ENCODE measurements around the gene L1TD1. TPM values are rescaled to one million over a fixed set of nuclear protein-coding genes. Genes with fewer than 3 reads are reported as not detected.
"Not testable (repeated sequence)": the region's sequence is repeated elsewhere in the genome, so short reads cannot be mapped to it uniquely, and the experiment has no call there.

The L1TD1 gene
- total RNA-seq, 1 donor from 2014 or later: 0.09 TPM

DNA sequence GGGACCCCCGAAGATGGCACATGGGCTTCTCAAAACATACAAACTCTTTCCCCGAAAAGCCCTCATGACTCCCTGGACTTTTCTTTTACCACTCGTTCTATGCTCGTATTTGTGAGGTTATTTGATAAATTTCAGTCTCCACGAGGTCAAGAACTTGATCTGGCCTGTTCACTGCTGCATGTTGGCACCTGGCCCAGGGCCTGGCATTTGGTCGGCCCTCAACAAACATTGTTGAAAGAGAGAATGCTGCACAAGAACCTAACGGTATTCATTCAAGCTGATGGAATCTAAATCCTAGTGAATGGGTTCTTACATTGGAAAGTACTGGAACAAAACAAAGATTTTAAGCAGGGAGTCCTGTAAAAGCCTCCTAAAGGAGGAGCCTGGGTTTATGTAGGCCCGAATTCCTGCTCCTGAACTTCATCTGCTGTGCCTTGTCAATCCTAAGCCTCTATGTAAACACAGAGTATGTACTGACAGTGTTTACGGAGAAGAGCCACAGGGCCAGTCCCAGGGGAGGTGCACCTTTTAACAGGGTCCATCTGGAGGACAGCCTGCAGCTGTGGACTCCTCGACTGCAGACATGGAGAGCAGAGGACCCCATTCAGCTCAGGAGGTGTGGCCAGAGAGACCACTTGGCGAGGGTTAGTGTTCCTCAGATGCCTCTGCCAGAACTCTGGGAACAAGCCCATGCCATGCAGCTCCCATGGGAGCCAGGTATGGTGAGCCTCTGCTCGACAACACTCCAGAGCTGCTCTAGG, 46.9 kb downstream of the L1TD1 start:
- intact Hi-C loops (cut with micrococcal nuclease): no loop called here
- Mint-ChIP-seq H3K36me3 (ENCODE audit: low read depth) (no peaks in the 10 kb centered on the region), H3K27ac (no peak overlapping the region), H3K4me1 (no peaks in the 10 kb centered on the region), H3K9me3 (no peaks in the 10 kb centered on the region), H3K4me3 (no peak overlapping the region), H3K27me3 (no peaks in the 10 kb centered on the region)
- ChIA-PET CTCF (no interaction called here), POLR2A (no interaction called here)
- ATAC-seq (ENCODE audit: low read depth): no peak
- DNase-seq: no peak
- TF ChIP-seq, protein P1, sequence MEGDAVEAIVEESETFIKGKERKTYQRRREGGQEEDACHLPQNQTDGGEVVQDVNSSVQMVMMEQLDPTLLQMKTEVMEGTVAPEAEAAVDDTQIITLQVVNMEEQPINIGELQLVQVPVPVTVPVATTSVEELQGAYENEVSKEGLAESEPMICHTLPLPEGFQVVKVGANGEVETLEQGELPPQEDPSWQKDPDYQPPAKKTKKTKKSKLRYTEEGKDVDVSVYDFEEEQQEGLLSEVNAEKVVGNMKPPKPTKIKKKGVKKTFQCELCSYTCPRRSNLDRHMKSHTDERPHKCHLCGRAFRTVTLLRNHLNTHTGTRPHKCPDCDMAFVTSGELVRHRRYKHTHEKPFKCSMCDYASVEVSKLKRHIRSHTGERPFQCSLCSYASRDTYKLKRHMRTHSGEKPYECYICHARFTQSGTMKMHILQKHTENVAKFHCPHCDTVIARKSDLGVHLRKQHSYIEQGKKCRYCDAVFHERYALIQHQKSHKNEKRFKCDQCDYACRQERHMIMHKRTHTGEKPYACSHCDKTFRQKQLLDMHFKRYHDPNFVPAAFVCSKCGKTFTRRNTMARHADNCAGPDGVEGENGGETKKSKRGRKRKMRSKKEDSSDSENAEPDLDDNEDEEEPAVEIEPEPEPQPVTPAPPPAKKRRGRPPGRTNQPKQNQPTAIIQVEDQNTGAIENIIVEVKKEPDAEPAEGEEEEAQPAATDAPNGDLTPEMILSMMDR (IDR thresholded peaks at IDR 0.05): no peak

DNA sequence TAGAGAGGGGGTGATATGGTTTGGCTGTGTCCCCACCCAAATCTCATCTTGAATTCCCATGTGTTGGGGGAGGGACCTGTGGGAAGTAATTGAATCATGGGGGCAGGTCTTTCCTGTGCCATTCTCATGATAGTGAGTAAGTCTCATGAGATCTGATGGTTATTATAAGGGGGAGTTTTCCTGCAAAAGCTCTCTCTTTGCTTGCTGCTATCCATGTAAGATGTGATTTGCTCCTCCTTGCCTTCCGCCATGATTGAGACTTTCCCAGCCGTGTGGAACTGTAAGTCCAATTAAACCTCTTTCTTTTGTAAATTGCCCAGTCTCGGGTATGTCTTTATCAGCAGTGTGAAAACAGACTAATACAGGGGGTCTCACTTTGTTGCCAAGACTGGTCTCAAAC, 49.7 kb downstream of the L1TD1 start:
- ATAC-seq (ENCODE audit: low read depth); H3K9me3 Mint-ChIP-seq; H3K27ac Mint-ChIP-seq; POLR2A ChIA-PET; H3K36me3 Mint-ChIP-seq (ENCODE audit: low read depth); H3K4me1 Mint-ChIP-seq; H3K4me3 Mint-ChIP-seq; H3K27me3 Mint-ChIP-seq; intact Hi-C loops (cut with micrococcal nuclease); DNase-seq; CTCF ChIA-PET: not testable (repeated sequence)

DNA sequence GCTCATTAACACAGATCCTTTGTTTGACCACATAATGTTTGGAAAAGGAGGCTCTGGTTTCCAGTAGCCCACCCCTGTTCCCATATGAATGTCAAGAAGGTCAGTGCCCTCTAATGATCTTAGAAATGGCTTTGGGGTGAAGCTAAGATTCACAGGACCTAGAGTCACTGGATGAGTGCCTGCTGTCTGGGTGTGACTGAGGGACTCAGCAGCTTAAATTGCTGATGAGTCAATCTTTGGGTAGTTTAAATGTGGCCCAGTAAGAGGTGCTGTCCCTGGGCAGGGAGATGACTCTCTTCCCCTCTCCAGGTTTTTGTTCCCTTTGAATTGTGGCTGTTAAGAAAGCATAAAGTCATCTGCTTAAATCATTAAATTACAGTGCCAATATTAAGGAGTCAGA, 50.6 kb downstream of the L1TD1 start:
- ATAC-seq (ENCODE audit: low read depth) (no peak), DNase-seq (no peak)
- Mint-ChIP-seq H3K27ac (no peak overlapping the region), H3K4me1 (no peaks in the 10 kb centered on the region), H3K36me3 (ENCODE audit: low read depth) (no peaks in the 10 kb centered on the region), H3K9me3 (no peaks in the 10 kb centered on the region), H3K4me3 (no peak overlapping the region), H3K27me3 (no peaks in the 10 kb centered on the region)
- CTCF ChIA-PET: no interaction called here
- TF ChIP-seq, protein P1 (IDR thresholded peaks at IDR 0.05): no peak
- POLR2A ChIA-PET: no interaction called here
- intact Hi-C loops (cut with micrococcal nuclease): no loop called here

DNA sequence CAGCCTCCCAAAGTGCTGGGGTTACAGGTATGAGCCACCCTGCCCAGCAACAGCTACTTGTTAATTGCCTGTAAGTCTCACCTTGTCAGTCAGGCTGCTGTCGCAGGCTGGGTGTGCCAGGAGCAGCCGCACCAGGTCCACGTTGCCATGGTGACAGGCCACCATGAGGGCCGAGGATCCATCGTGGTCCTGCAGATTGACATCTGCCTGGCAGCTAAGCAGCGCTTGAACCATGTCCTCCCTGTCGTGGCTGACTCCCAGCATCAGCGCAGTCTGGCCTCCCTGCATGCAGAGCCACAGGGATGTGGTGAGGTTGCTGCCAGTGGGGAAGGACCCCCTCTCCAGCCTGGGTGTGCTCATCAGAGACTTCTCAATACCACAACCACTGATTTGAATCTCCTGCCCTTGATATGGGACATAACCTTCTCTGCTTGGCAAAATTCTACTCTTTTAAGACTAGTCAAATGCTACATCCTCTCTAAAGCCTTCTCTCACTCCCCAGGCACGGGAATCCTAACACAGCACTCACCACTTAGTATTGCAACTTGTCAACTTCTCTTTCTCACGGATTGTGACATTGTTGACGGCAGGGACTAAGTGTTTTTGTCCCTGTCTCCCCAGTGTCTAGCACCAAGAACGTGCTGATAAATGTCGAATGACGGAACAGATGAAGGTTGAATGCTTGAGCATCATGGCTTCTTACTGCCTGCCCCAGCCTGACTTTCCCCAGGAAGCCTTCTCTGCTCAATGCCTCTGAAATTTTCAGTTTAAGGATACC, 52.9 kb downstream of the L1TD1 start:
- TF ChIP-seq, protein P1 (IDR thresholded peaks at IDR 0.05): no peak
- Mint-ChIP-seq H3K27ac (no peak overlapping the region), H3K36me3 (ENCODE audit: low read depth) (no peaks in the 10 kb centered on the region), H3K4me1 (no peaks in the 10 kb centered on the region), H3K27me3 (no peaks in the 10 kb centered on the region), H3K4me3 (no peak overlapping the region), H3K9me3 (no peaks in the 10 kb centered on the region)
- POLR2A ChIA-PET: no interaction called here
- CTCF ChIA-PET: no interaction called here
- DNase-seq: no peak
- intact Hi-C loops (cut with micrococcal nuclease): no loop called here
- no peak for ATAC-seq (ENCODE audit: low read depth)

DNA sequence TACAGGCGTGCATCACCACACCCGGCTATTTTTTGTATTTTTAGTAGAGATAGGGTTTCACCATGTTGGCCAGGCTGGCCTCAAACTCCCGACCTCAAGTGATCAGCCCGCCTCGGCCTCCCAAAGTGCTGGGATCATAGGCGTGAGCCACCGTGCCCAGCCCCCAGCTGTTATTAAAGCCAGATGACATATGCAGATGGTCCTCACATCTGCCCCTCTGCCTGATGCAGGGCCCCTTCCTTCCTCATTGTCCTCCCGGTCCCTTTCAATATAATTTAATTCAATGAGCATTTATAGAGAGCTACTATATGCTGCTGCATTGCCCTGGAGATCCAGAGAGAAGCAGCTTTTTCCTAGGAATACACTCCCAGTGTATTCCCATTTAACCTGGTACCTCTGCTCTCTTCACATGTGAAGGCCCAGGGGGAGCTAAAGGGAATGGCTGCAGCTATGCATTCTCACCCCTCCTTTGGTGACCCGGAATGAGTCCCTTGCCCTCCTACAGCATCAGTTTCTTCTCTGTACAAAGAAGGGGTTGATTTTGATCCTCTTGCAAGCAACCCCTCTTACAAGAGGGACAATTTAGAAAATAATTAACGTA, 55.6 kb downstream of the L1TD1 start:
- CTCF ChIA-PET: no interaction called here
- Mint-ChIP-seq H3K27me3 (no peaks in the 10 kb centered on the region), H3K4me3 (no peak overlapping the region), H3K9me3 (no peaks in the 10 kb centered on the region), H3K4me1 (no peaks in the 10 kb centered on the region), H3K27ac (no peak overlapping the region), H3K36me3 (ENCODE audit: low read depth) (no peaks in the 10 kb centered on the region)
- POLR2A ChIA-PET: no interaction called here
- TF ChIP-seq, protein P1 (IDR thresholded peaks at IDR 0.05): no peak
- intact Hi-C loops (cut with micrococcal nuclease): no loop called here
- no peak for DNase-seq
- ATAC-seq (ENCODE audit: low read depth): no peak

Measured in activated B cell treated with CpG ODN at 0.5 μM for 24 hours (primary cell).